Esophagus (tissue), 2 donors: ENCODE data around the gene GNG10. TPM values are rescaled to one million over a fixed set of nuclear protein-coding genes. Genes with fewer than 3 reads are reported as not detected.

Experiments used
- H3K27ac ChIP-seq, 2 donors: one replicate each; pipeline ENCODE4 v1.5.1; 2013; ENCODE audit warnings: low read depth in 2 of 2, mild to moderate bottlenecking in 2 of 2, inconsistent platforms in 1 of 2, low read length in 1 of 2, moderate library complexity in 1 of 2
- H3K27me3 ChIP-seq, 2 donors: one replicate each; pipeline ENCODE4 v1.6.1; 2013; ENCODE audit warnings: low read length in 2 of 2, control low read depth in 1 of 2, mild to moderate bottlenecking in 1 of 2; ENCODE audit not compliant: insufficient read depth in 2 of 2, control insufficient read depth in 1 of 2
- H3K36me3 ChIP-seq, 2 donors: one replicate each; pipeline ENCODE4 v1.6.1; 2013; ENCODE audit warnings: low read length in 1 of 2; ENCODE audit not compliant: control insufficient read depth in 2 of 2, insufficient read depth in 2 of 2
- H3K4me1 ChIP-seq, 2 donors: one replicate each; pipeline ENCODE4 v1.6.1; 2013; ENCODE audit warnings: low read length in 1 of 2; ENCODE audit not compliant: control insufficient read depth in 2 of 2, insufficient read depth in 2 of 2
- H3K4me3 ChIP-seq, 2 donors: one replicate each; pipeline ENCODE4 v1.5.1; 2013; ENCODE audit warnings: low read length in 2 of 2, mild to moderate bottlenecking in 2 of 2, low read depth in 1 of 2, moderate library complexity in 1 of 2
- H3K9me3 ChIP-seq, 2 donors: one replicate each; pipeline ENCODE4 v1.6.1; 2013; ENCODE audit warnings: mild to moderate bottlenecking in 2 of 2, low read depth in 1 of 2, low read length in 1 of 2, moderate library complexity in 1 of 2; ENCODE audit not compliant: control insufficient read depth in 2 of 2, insufficient read depth in 1 of 2
- WGBS, 2 donors: extraction: QIAGEN DNeasy Blood & Tissue Kit; methylation state at CpG; one replicate each; pipeline ENCODE4 v1.1.7; 2013; 5-methylcytosine and 5-hydroxymethylcytosine counted together
- polyA plus RNA-seq, 2 donors: library from polyadenylated mRNA; stranded (reverse); fragments of 200-250 nt; gene quantifications; one replicate each; pipeline ENCODE4 v1.2.3, GENCODE V29; 2013
- donor health status: healthy with polysubstance abuse.
- donor health status: Bipolar disorder and iron deficiency.

GNG10 gene
- polyA plus RNA-seq, 2 donors = 12.4 to 13.9 TPM

GRCh38 chr9:111630964-111631213 is 30.5 kb upstream of the GNG10 start:
- Histone ChIP-seq H3K27me3 (no peaks in the 10 kb centered on the region), H3K36me3 (no peaks in the 10 kb centered on the region), H3K9me3 (no peaks in the 10 kb centered on the region), H3K27ac (peak overlapping the region; percentile 44 to 80), H3K4me1 (no peaks in the 10 kb centered on the region), H3K4me3 (peak overlapping the region; percentile 91 to 99)
- 0% methylated on average over 14 of the region's 14 CpGs for WGBS, 2 donors

GRCh38 chr9:111631214-111631971 is 30.0 kb upstream of the GNG10 start, which contains the start of gene DNAJC25:
Gene DNAJC25, plus strand, starts transcription at chr9:111631334. Its CDS starts 74 bp downstream, at chr9:111631408.
- Histone ChIP-seq H3K4me3 (peak within 1 kb of the TSS; percentile 91 to 99), H3K27ac (peak within 1 kb of the TSS; percentile 80 to 91), H3K9me3 (no peaks in the 10 kb centered on the region), H3K4me1 (no peaks in the 10 kb centered on the region), H3K36me3 (no peaks in the 10 kb centered on the region), H3K27me3 (no peaks in the 10 kb centered on the region)
- 0 to 1% methylated on average over 65 to 79 of the region's 79 CpGs for WGBS, 2 donors

GRCh38 chr9:111632060-111632459 is 29.3 kb upstream of the GNG10 start:
- no peaks in the 10 kb centered on the region for H3K27me3 ChIP-seq
- H3K9me3 ChIP-seq = no peaks in the 10 kb centered on the region
- peak overlapping the region; percentile 91 to 99 for H3K4me3 ChIP-seq
- H3K27ac ChIP-seq = peak overlapping the region in 1 of 2 donors; percentile 91
- H3K4me1 ChIP-seq = no peaks in the 10 kb centered on the region
- H3K36me3 ChIP-seq = no peaks in the 10 kb centered on the region
- 28 to 31% methylated on average over 5 of the region's 5 CpGs for WGBS, 2 donors

DNA sequence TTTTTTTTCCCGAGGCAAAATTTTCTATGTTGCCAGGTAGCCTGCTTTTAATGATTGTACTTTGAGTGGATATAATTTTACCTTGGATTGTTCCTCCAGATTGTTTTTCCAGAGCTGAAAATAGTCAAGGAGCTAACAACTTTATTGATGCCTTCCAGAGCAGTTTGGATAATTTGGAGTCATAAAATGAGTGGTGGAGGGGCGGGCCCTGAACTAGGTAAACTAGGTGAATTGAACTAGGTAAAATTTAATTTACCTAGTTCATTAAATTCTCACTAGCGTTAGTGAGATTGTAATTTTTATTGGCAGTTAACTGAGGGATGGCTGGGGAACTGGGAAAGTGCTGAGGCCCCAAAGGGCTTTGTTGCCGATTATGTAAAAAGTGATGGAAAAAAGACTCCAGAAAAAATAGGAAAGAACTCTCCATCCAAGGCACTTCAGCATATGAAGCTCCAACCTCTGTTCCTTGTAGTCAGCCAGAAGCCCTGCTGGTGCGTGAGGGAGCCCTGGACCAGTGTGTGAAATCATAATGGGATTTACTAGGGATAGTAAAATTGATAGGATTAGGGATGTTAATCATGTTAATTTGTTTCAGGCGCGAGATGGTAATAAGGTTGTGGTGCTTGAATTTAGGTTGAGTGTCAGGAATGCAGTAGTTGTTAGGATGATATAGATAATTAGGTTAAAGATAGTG is 28.6 kb upstream of the GNG10 start:
- H3K27ac ChIP-seq = no peak overlapping the region
- H3K9me3 ChIP-seq = no peaks in the 10 kb centered on the region
- no peaks in the 10 kb centered on the region for H3K36me3 ChIP-seq
- WGBS, 2 donors = 67 to 79% methylated on average over 7 of the region's 7 CpGs
- no peaks in the 10 kb centered on the region for H3K27me3 ChIP-seq
- peak overlapping the region in 1 of 2 donors; percentile 91 for H3K4me3 ChIP-seq
- H3K4me1 ChIP-seq = no peaks in the 10 kb centered on the region

GRCh38 chr9:111633389-111633736 is 28.0 kb upstream of the GNG10 start:
- Histone ChIP-seq H3K27me3 (no peaks in the 10 kb centered on the region), H3K4me3 (no peak overlapping the region), H3K36me3 (no peaks in the 10 kb centered on the region), H3K4me1 (no peaks in the 10 kb centered on the region), H3K27ac (no peak overlapping the region), H3K9me3 (no peaks in the 10 kb centered on the region)
- 76 to 82% methylated on average over 1 of the region's 1 CpG for WGBS, 2 donors

DNA sequence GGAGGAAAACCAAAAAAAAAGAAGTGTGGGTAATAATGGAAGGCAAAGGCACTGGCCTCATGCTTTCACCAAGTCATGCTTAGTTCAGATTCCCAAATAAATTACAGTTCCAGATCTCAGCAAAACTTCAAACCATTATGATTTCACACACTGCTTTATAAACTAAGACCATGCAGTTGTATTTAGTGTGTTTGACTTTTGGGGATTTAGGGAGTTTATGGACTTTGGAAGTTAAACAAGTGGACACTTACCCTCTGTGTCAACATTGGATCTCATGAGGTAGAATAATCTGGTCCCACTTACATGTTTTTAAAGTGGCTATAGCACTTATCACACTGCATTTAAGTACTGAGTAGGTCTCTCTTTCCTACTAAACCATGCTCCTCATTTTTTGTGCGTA is 26.5 kb upstream of the GNG10 start:
- Histone ChIP-seq H3K4me3 (no peak overlapping the region), H3K9me3 (no peaks in the 10 kb centered on the region), H3K36me3 (no peaks in the 10 kb centered on the region), H3K27me3 (no peaks in the 10 kb centered on the region), H3K27ac (no peak overlapping the region), H3K4me1 (no peaks in the 10 kb centered on the region)
- 76 to 90% methylated on average over 1 of the region's 1 CpG for WGBS, 2 donors

GRCh38 chr9:111637421-111637950 is 23.9 kb upstream of the GNG10 start:
- H3K36me3 ChIP-seq = no peaks in the 10 kb centered on the region
- no peaks in the 10 kb centered on the region for H3K4me1 ChIP-seq
- no peak overlapping the region for H3K27ac ChIP-seq
- H3K27me3 ChIP-seq = no peaks in the 10 kb centered on the region
- H3K4me3 ChIP-seq = no peak overlapping the region
- 79 to 88% methylated on average over 6 of the region's 6 CpGs for WGBS, 2 donors
- H3K9me3 ChIP-seq = no peaks in the 10 kb centered on the region

DNA sequence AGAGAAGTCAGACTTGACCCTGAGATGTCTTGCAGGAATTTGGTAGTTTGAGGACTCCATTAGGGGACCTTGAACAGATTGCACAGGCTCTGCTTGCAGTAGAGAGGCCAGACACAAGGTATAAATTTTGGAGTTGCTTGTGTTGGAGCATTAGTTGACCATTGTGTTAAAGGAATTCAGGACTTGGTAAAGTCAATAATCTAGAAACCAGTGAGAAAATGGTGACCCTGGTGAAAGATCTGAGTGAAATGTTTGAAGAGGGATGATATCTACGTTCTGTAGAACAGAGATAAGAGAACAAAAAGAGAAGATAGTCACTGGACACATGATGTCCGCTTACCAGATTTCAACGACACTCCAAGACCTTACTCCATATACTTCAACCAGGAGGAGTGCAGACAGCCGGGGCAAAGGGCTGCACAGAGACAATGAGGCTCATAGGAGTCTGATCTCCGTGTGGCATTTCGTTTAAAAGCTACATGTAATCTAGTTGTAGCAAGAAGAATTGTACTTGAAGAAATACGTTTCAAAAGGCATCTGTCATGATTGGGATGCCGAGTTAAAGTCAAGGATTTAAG is 17.1 kb upstream of the GNG10 start:
- H3K27me3 ChIP-seq = no peaks in the 10 kb centered on the region
- no peaks in the 10 kb centered on the region for H3K36me3 ChIP-seq
- WGBS, 2 donors = 85 to 93% methylated on average over 8 of the region's 8 CpGs
- H3K9me3 ChIP-seq = no peaks in the 10 kb centered on the region
- H3K4me3 ChIP-seq = no peak overlapping the region
- H3K4me1 ChIP-seq = no peaks in the 10 kb centered on the region
- no peak overlapping the region for H3K27ac ChIP-seq

DNA sequence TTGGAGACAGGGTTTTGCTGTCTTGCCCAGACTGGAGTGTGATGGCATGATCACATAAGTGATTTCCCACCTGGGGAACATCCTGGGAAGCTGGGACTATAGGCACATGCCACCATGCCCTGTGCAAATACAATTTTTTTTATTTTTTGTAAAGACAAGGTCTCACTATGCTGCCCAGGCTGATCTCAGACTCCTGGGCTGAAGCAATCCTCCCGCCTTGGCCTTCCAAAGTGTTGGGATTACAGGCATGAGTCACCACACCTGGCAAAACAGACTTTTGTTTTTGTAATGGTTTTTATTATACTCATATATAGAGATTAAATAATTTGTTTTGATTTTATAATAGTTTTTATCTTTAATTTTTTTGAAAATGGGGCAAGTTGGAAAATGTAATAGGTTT is 15.6 kb upstream of the GNG10 start:
- 71 to 84% methylated on average over 1 of the region's 1 CpG for WGBS, 2 donors
- H3K4me3 ChIP-seq = no peak overlapping the region
- H3K4me1 ChIP-seq = no peaks in the 10 kb centered on the region
- H3K36me3 ChIP-seq = no peaks in the 10 kb centered on the region
- H3K27me3 ChIP-seq = no peaks in the 10 kb centered on the region
- H3K27ac ChIP-seq = no peak overlapping the region
- no peaks in the 10 kb centered on the region for H3K9me3 ChIP-seq
